GM23338 (cell line): ENCODE measurements around the gene PCGF2. TPM values are rescaled to one million over a fixed set of nuclear protein-coding genes. Genes with fewer than 3 reads are reported as not detected.
A peak's percentile ranks its signal among the peaks of the same experiment; 100 is the strongest.

Source experiments
- ATAC-seq: fragments of 200-7000 bp; cut with Tn5 transposase; 3 replicates; pipeline ENCODE4 v1.9.1; 2020
- DNase-seq: peaks from one replicate; pipeline ENCODE4 v3.0.0-alpha.2; 2015; ENCODE audit warnings: low spot score
- H2AFZ ChIP-seq: fragments of 200-600 bp; sonication (generic); 2 replicates; pipeline ENCODE4 v1.8.0; 2016; ENCODE audit warnings: antibody characterized with exemption, mild to moderate bottlenecking, moderate library complexity
- H3F3A ChIP-seq: fragments of 200-600 bp; sonication (generic); replicated peaks from 2 replicates; pipeline ENCODE4 v1.8.0; 2017; ENCODE audit warnings: antibody characterized with exemption, mixed run types, low read depth
- H3K27ac ChIP-seq: fragments of 200-600 bp; sonication (generic); 2 replicates; pipeline ENCODE4 v1.6.1; 2016; ENCODE audit warnings: low read depth
- H3K27me3 ChIP-seq: fragments of 200-600 bp; sonication (generic); 2 replicates; pipeline ENCODE4 v1.8.0; 2016; ENCODE audit warnings: mild to moderate bottlenecking, mixed run types, moderate library complexity; ENCODE audit not compliant: insufficient read depth
- H3K36me3 ChIP-seq: fragments of 200-600 bp; sonication (generic); 2 replicates; pipeline ENCODE4 v1.8.0; 2016; ENCODE audit warnings: mild to moderate bottlenecking; ENCODE audit not compliant: insufficient read depth
- H3K4me1 ChIP-seq: fragments of 200-600 bp; sonication (generic); 2 replicates; pipeline ENCODE4 v1.8.0; 2016; ENCODE audit warnings: mild to moderate bottlenecking, moderate library complexity; ENCODE audit not compliant: insufficient read depth
- H3K4me2 ChIP-seq: fragments of 200-600 bp; sonication (generic); 2 replicates; pipeline ENCODE4 v1.7.1; 2017; ENCODE audit warnings: mixed run types
- H3K4me3 ChIP-seq: fragments of 200-600 bp; sonication (generic); 2 replicates; pipeline ENCODE4 v1.6.1; 2016; ENCODE audit warnings: mixed run types
- H3K79me2 ChIP-seq: fragments of 200-600 bp; sonication (generic); replicated peaks from 2 replicates; pipeline ENCODE4 v1.8.0; 2017; ENCODE audit warnings: mild to moderate bottlenecking; ENCODE audit not compliant: insufficient read depth
- H3K9me2 ChIP-seq: fragments of 200-600 bp; sonication (generic); 2 replicates; pipeline ENCODE4 v1.8.0; 2017; ENCODE audit not compliant: insufficient read depth
- H4K20me1 ChIP-seq: fragments of 200-600 bp; sonication (generic); replicated peaks from 2 replicates; pipeline ENCODE4 v1.8.0; 2017; ENCODE audit warnings: mild to moderate bottlenecking; ENCODE audit not compliant: insufficient read depth
- H3K27ac Mint-ChIP-seq: 2 replicates; pipeline ENCODE4 v1.8.0; 2020; ENCODE audit warnings: inconsistent platforms, mild to moderate bottlenecking, moderate library complexity, mixed read lengths
- H3K27me3 Mint-ChIP-seq: 3 replicates; pipeline ENCODE4 v1.8.0; 2022; ENCODE audit warnings: low read depth, mild to moderate bottlenecking, moderate library complexity, mixed read lengths, inconsistent platforms; ENCODE audit not compliant: insufficient read depth, poor library complexity
- H3K36me3 Mint-ChIP-seq: 3 replicates; pipeline ENCODE4 v1.8.0; 2021; ENCODE audit warnings: low read depth, mild to moderate bottlenecking, inconsistent platforms, moderate library complexity, mixed read lengths
- H3K4me1 Mint-ChIP-seq: 3 replicates; pipeline ENCODE4 v1.8.0; 2020; ENCODE audit warnings: mild to moderate bottlenecking, inconsistent platforms, mixed read lengths
- H3K4me3 Mint-ChIP-seq: 3 replicates; pipeline ENCODE4 v1.8.0; 2021; ENCODE audit warnings: moderate library complexity, mild to moderate bottlenecking, inconsistent platforms, mixed read lengths
- H3K9me3 Mint-ChIP-seq: 3 replicates; pipeline ENCODE4 v1.8.0; 2020; ENCODE audit warnings: moderate library complexity, mild to moderate bottlenecking, inconsistent platforms, mixed read lengths
- CREB1 ChIP-seq: fragments of 250-450 bp; sonication (Bioruptor Pico); IDR thresholded peaks from 2 replicates; pipeline ENCODE4 v1.5.0; 2020; ENCODE audit warnings: low read depth, mild to moderate bottlenecking, moderate library complexity
- EZH2 ChIP-seq: fragments of 200-600 bp; sonication (generic); IDR thresholded peaks from one replicate; pipeline ENCODE4 v1.8.0; 2017; ENCODE audit warnings: antibody characterized with exemption, mild to moderate bottlenecking, low read depth; ENCODE audit not compliant: unreplicated experiment
- EZH2phosphoT487 ChIP-seq: fragments of 200-600 bp; sonication (generic); IDR thresholded peaks from one replicate; pipeline ENCODE4 v1.8.1; 2018; ENCODE audit warnings: antibody characterized with exemption; ENCODE audit not compliant: unreplicated experiment
- JUNB ChIP-seq: IDR thresholded peaks from one replicate; pipeline ENCODE4 v1.6.1; 2016; ENCODE audit warnings: antibody characterized with exemption; ENCODE audit not compliant: unreplicated experiment
- NANOG ChIP-seq: IDR thresholded peaks from 2 replicates; pipeline ENCODE4 v1.6.1; 2016; ENCODE audit warnings: antibody characterized with exemption, borderline replicate concordance
- POLR2AphosphoS5 ChIP-seq: IDR thresholded peaks from 2 replicates; pipeline ENCODE4 v1.6.1; 2016; ENCODE audit warnings: antibody characterized with exemption, low read depth
- STAT1 ChIP-seq: IDR thresholded peaks from one replicate; pipeline ENCODE4 v1.6.1; 2016; ENCODE audit warnings: antibody characterized with exemption; ENCODE audit not compliant: unreplicated experiment
- ZNF114 ChIP-seq: fragments of 250-450 bp; sonication (Bioruptor Pico); IDR thresholded peaks from 2 replicates; pipeline ENCODE4 v1.5.0; 2020; ENCODE audit warnings: mild to moderate bottlenecking, moderate library complexity
- ZNF331 ChIP-seq: fragments of 250-450 bp; sonication (Bioruptor Pico); IDR thresholded peaks from 2 replicates; pipeline ENCODE4 v1.5.0; 2020; ENCODE audit warnings: low read depth, mild to moderate bottlenecking, moderate library complexity
- polyA plus RNA-seq: library from polyadenylated mRNA; unstranded; fragments of >200 nt; fragmentation: Nextera tagmentation; extraction: Ambion mirVana; gene quantifications from 2 replicates; pipeline ENCODE4 v1.2.1, GENCODE V29; 2016
- total RNA-seq: library from RNA; depleted of rRNA; stranded (reverse); fragments of >200 nt; shearing (Covaris generic); gene quantifications from 2 replicates; pipeline ENCODE4 v1.2.3, GENCODE V29; 2014
- TF ChIP-seq, protein P1 (sequence below): fragments of 250-450 bp; sonication (Bioruptor Pico); IDR thresholded peaks from 2 replicates; pipeline ENCODE4 v1.5.0; 2020; ENCODE audit warnings: mild to moderate bottlenecking, moderate library complexity
- TF ChIP-seq, protein P2 (sequence below): IDR thresholded peaks from 2 replicates; pipeline ENCODE4 v1.6.1; 2016; ENCODE audit warnings: antibody characterized with exemption
- TF ChIP-seq, protein P3 (sequence below): IDR thresholded peaks from one replicate; pipeline ENCODE4 v1.6.1; 2018; ENCODE audit warnings: antibody characterized with exemption; ENCODE audit not compliant: unreplicated experiment
- TF ChIP-seq, protein P4 (sequence below), 2 experiments: fragments of 200-600 bp in 1 of 2; sonication (generic) in 1 of 2; conservative IDR thresholded peaks; 2 replicates each; pipeline versions ENCODE4 v1.5.1 to v1.6.1; 2016 to 2017; ENCODE audit warnings: antibody characterized with exemption in 2 of 2, low read depth in 2 of 2, mild to moderate bottlenecking in 2 of 2, moderate library complexity in 1 of 2

PCGF2 gene
- total and polyA plus RNA-seq, 2 experiments from 2014 or later = 21.1 to 51.9 TPM

DNA sequence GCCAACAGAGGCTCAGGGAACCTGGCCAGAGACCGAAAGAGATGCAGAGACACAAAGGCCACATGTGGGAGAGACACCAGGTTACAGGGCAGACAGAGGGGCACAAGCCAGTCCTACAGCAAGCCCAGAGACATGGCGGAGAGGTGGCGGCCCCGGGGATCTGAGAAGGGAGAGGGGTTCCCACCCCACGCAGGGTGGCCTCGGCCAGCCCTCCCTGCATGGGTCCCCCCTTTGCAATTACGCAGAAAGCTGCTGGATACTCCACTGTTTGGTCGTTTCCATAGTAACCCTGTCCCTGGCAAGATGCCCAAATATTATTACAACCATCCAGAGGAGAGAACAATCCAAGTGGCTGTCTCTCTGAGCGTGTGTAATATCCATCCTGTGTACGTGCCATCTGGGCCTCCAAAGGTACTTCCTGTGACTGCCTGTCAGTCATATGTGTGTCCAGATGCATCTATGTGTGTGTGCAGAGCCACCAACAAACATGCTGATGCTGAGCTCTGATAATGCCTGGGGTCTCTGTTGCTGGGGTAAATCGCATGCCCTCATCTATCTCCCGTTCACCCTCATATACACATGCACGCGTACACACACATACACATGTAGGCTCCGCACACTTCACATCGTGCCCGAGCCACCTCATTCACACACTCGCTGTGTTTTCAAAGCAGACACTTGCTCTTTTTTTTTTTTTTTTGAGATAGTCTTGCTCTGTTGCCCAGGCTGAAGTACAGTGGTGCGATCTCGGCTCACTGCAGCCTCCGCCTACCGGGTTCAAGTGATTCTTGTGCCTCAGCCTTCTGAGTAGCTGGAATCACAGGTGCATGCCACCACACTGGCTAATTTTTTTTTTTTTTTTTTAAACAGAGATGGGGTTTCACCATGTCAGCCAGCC is 5.5 kb downstream of the PCGF2 start:
- H3K4me3 ChIP-seq = no peak overlapping the region
- Mint-ChIP-seq H3K36me3 (peaks cover 54% of the 10 kb centered on the region), H3K9me3 (no peaks in the 10 kb centered on the region; the same call in 2 of the 3 replicates), H3K4me3 (no peak overlapping the region; the same call in 2 of the 3 replicates), H3K4me1 (peaks cover 58% of the 10 kb centered on the region), H3K27ac (no peak overlapping the region), H3K27me3 (peaks cover 33% of the 10 kb centered on the region)
- no peaks in the 10 kb centered on the region for H3K9me2 ChIP-seq
- H3K36me3 ChIP-seq = peaks cover 5% of the 10 kb centered on the region
- 0 out of 2 replicates have a peak, but pooled peaks cover 3% of the 10 kb centered on the region for H3F3A ChIP-seq
- peak overlapping the region; percentile 20; the same call in 1 of the 2 replicates for H3K4me2 ChIP-seq
- no peak overlapping the region for H3K27ac ChIP-seq
- ATAC-seq = no peak
- H4K20me1 ChIP-seq = peaks cover 60% of the 10 kb centered on the region
- no peak for DNase-seq
- TF ChIP-seq STAT1 (no peak), EZH2 (no peak), NANOG (no peak), ZNF331 (CRISPR knock-in tag) (no peak), ZNF114 (CRISPR knock-in tag) (no peak), CREB1 (CRISPR knock-in tag) (no peak), JUNB (no peak), POLR2AphosphoS5 (no peak), EZH2phosphoT487 (no peak)
- TF ChIP-seq, protein P1, sequence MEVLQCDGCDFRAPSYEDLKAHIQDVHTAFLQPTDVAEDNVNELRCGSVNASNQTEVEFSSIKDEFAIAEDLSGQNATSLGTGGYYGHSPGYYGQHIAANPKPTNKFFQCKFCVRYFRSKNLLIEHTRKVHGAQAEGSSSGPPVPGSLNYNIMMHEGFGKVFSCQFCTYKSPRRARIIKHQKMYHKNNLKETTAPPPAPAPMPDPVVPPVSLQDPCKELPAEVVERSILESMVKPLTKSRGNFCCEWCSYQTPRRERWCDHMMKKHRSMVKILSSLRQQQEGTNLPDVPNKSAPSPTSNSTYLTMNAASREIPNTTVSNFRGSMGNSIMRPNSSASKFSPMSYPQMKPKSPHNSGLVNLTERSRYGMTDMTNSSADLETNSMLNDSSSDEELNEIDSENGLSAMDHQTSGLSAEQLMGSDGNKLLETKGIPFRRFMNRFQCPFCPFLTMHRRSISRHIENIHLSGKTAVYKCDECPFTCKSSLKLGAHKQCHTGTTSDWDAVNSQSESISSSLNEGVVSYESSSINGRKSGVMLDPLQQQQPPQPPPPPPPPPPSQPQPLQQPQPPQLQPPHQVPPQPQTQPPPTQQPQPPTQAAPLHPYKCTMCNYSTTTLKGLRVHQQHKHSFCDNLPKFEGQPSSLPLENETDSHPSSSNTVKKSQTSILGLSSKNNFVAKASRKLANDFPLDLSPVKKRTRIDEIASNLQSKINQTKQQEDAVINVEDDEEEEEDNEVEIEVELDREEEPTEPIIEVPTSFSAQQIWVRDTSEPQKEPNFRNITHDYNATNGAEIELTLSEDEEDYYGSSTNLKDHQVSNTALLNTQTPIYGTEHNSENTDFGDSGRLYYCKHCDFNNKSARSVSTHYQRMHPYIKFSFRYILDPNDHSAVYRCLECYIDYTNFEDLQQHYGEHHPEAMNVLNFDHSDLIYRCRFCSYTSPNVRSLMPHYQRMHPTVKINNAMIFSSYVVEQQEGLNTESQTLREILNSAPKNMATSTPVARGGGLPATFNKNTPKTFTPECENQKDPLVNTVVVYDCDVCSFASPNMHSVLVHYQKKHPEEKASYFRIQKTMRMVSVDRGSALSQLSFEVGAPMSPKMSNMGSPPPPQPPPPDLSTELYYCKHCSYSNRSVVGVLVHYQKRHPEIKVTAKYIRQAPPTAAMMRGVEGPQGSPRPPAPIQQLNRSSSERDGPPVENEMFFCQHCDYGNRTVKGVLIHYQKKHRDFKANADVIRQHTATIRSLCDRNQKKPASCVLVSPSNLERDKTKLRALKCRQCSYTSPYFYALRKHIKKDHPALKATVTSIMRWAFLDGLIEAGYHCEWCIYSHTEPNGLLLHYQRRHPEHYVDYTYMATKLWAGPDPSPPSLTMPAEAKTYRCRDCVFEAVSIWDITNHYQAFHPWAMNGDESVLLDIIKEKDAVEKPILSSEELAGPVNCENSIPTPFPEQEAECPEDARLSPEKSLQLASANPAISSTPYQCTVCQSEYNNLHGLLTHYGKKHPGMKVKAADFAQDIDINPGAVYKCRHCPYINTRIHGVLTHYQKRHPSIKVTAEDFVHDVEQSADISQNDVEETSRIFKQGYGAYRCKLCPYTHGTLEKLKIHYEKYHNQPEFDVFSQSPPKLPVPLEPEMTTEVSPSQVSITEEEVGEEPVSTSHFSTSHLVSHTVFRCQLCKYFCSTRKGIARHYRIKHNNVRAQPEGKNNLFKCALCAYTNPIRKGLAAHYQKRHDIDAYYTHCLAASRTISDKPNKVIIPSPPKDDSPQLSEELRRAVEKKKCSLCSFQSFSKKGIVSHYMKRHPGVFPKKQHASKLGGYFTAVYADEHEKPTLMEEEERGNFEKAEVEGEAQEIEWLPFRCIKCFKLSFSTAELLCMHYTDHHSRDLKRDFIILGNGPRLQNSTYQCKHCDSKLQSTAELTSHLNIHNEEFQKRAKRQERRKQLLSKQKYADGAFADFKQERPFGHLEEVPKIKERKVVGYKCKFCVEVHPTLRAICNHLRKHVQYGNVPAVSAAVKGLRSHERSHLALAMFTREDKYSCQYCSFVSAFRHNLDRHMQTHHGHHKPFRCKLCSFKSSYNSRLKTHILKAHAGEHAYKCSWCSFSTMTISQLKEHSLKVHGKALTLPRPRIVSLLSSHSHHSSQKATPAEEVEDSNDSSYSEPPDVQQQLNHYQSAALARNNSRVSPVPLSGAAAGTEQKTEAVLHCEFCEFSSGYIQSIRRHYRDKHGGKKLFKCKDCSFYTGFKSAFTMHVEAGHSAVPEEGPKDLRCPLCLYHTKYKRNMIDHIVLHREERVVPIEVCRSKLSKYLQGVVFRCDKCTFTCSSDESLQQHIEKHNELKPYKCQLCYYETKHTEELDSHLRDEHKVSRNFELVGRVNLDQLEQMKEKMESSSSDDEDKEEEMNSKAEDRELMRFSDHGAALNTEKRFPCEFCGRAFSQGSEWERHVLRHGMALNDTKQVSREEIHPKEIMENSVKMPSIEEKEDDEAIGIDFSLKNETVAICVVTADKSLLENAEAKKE = no peak
- TF ChIP-seq, protein P2, sequence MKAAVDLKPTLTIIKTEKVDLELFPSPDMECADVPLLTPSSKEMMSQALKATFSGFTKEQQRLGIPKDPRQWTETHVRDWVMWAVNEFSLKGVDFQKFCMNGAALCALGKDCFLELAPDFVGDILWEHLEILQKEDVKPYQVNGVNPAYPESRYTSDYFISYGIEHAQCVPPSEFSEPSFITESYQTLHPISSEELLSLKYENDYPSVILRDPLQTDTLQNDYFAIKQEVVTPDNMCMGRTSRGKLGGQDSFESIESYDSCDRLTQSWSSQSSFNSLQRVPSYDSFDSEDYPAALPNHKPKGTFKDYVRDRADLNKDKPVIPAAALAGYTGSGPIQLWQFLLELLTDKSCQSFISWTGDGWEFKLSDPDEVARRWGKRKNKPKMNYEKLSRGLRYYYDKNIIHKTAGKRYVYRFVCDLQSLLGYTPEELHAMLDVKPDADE = no peak
- TF ChIP-seq, protein P3, sequence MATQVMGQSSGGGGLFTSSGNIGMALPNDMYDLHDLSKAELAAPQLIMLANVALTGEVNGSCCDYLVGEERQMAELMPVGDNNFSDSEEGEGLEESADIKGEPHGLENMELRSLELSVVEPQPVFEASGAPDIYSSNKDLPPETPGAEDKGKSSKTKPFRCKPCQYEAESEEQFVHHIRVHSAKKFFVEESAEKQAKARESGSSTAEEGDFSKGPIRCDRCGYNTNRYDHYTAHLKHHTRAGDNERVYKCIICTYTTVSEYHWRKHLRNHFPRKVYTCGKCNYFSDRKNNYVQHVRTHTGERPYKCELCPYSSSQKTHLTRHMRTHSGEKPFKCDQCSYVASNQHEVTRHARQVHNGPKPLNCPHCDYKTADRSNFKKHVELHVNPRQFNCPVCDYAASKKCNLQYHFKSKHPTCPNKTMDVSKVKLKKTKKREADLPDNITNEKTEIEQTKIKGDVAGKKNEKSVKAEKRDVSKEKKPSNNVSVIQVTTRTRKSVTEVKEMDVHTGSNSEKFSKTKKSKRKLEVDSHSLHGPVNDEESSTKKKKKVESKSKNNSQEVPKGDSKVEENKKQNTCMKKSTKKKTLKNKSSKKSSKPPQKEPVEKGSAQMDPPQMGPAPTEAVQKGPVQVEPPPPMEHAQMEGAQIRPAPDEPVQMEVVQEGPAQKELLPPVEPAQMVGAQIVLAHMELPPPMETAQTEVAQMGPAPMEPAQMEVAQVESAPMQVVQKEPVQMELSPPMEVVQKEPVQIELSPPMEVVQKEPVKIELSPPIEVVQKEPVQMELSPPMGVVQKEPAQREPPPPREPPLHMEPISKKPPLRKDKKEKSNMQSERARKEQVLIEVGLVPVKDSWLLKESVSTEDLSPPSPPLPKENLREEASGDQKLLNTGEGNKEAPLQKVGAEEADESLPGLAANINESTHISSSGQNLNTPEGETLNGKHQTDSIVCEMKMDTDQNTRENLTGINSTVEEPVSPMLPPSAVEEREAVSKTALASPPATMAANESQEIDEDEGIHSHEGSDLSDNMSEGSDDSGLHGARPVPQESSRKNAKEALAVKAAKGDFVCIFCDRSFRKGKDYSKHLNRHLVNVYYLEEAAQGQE = no peak
- TF ChIP-seq, protein P4, sequence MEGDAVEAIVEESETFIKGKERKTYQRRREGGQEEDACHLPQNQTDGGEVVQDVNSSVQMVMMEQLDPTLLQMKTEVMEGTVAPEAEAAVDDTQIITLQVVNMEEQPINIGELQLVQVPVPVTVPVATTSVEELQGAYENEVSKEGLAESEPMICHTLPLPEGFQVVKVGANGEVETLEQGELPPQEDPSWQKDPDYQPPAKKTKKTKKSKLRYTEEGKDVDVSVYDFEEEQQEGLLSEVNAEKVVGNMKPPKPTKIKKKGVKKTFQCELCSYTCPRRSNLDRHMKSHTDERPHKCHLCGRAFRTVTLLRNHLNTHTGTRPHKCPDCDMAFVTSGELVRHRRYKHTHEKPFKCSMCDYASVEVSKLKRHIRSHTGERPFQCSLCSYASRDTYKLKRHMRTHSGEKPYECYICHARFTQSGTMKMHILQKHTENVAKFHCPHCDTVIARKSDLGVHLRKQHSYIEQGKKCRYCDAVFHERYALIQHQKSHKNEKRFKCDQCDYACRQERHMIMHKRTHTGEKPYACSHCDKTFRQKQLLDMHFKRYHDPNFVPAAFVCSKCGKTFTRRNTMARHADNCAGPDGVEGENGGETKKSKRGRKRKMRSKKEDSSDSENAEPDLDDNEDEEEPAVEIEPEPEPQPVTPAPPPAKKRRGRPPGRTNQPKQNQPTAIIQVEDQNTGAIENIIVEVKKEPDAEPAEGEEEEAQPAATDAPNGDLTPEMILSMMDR (conservative IDR thresholded peaks at IDR 0.05; ENCODE audit: low read depth in 2 of 2) = no peak
- no peaks in the 10 kb centered on the region for H3K27me3 ChIP-seq
- H3K4me1 ChIP-seq = peaks cover 35% of the 10 kb centered on the region
- H3K79me2 ChIP-seq = peaks cover 78% of the 10 kb centered on the region
- H2AFZ ChIP-seq = no peak overlapping the region
